IPS-15b (cell line): ENCODE results near the gene TMED4.

Experiments
- H3K27me3 ChIP-seq: one replicate; pipeline ENCODE4 v1.6.1; 2013; ENCODE audit warnings: low read length; ENCODE audit not compliant: control insufficient read depth, insufficient read depth
- H3K36me3 ChIP-seq: one replicate; pipeline ENCODE4 v1.6.1; 2013; ENCODE audit warnings: low read length; ENCODE audit not compliant: control insufficient read depth, insufficient read depth
- H3K4me1 ChIP-seq: one replicate; pipeline ENCODE4 v1.6.1; 2013; ENCODE audit warnings: mild to moderate bottlenecking, low read length; ENCODE audit not compliant: control insufficient read depth, insufficient read depth
- H3K4me3 ChIP-seq: one replicate; pipeline ENCODE4 v1.5.1; 2013; ENCODE audit warnings: low read depth, low read length
- H3K9ac ChIP-seq: one replicate; pipeline ENCODE4 v1.6.1; 2013; ENCODE audit warnings: low read depth, mild to moderate bottlenecking, low read length
- H3K9me3 ChIP-seq: one replicate; pipeline ENCODE4 v1.6.1; 2013; ENCODE audit warnings: mild to moderate bottlenecking, low read length; ENCODE audit not compliant: control insufficient read depth, insufficient read depth

Gene TMED4

DNA sequence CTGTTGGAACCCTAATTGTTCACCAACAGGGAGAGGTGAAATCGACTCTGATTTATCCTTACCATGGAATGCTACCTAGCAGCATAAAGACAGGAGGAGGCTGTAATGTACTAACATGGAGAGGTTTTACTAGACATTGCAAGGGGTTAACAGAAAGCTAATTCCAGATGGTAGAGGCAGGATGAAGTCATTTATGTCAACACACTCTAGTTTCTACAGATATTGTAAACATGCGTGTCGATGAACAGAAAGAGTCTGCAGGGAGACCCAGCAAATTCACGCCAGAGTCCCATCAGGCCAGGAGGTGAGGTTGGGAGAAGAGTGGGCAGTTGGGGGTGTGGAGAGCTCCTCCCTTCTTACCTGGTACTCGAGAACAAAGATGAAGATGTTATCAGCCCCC, 47.9 kb downstream of the TMED4 start:
- no peak overlapping the region for H3K4me3 ChIP-seq
- H3K36me3 ChIP-seq, result no peaks in the 10 kb centered on the region
- no peaks in the 10 kb centered on the region for H3K27me3 ChIP-seq
- no peaks in the 10 kb centered on the region for H3K4me1 ChIP-seq
- no peaks in the 10 kb centered on the region for H3K9me3 ChIP-seq
- H3K9ac ChIP-seq, result no peak overlapping the region

DNA sequence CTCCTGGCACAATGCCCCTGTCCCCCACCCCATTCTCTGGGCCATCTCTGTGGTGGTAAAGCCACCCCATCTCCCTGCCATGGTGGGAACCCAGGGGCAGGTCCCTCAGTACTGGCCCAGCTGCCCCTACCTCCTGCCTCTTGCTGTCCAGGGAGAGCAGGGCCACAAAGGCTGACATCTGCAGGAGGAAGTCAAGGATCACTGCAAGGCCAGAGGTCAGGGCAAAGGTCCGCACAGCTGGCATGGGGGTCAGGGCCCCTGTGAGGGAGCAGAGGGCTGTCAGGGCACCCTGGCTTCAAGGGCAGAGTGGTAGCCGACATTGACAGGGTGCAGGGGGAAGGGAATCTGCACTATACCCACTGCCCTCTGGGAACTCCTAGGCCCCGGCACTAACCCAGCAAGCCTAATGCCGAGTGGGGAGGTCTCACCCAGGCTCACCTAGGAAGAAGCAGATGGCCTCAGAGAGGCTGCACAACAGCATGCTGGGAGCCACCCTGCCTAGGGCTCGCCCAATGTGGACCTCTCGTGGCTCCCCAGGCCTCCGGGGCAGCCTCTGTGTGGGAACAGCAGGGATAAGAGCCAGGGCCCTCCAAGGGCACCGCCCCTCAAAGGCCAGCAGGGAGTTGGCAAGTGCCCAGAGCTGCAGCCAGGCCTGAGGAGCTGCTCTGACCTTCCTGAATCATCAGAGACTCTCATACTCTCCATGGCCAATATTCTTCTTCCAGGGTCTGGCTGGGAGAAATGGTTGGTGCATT, 48.6 kb downstream of the TMED4 start:
- Histone ChIP-seq H3K9ac (no peak overlapping the region), H3K4me1 (no peaks in the 10 kb centered on the region), H3K4me3 (no peak overlapping the region)

DNA sequence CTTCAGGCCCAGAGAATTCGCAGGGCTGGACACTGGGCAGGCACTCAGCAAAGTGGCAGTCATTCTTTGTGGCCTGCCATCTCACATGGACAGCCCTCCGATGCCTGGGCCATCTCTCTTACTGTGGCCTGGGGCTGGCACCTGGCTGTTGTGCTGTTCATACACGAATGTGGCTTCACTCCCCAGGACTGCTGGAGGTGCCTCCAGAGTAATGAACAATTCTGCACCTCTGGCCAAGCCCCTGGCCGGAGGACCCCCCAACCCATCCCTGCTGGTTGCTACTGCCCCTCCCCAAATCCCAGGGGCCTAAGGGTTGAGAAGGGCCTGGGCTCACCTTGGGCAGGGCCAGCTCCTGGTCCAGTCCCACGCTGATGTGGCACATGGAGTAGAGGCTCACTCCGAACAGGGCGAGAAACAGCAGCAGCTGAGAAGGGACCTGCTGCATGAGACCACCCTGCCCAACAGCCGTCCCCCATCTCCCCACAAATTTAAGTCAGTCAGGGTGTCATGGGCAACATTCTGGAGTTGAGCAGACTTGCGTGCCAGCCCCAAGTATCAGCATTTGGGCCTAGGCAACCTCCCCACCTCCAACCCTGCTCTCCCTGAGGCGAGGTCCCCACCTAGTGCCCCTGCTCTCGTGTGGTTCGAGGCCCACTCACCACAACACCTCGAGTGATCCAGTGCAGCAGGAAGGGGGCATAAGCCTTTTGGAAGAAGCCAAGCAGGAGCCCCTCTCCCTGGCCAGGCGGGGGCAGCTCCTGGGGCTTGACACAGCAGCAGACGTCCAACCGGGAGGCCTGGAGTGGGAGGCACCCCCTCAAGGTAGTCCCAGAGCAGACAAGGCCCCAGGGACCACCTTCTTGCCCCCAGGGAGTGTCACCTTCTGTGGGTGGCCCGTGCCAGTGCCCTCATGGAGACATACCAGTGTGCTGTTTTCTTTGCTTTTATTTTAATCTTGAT, 50.3 kb downstream of the TMED4 start:
- no peak overlapping the region for H3K9ac ChIP-seq

More for the DNA sequence above, 48.6 kb downstream of the TMED4 start:
- Histone ChIP-seq H3K9me3 (no peaks in the 10 kb centered on the region), H3K36me3 (no peaks in the 10 kb centered on the region), H3K27me3 (no peaks in the 10 kb centered on the region)

DNA sequence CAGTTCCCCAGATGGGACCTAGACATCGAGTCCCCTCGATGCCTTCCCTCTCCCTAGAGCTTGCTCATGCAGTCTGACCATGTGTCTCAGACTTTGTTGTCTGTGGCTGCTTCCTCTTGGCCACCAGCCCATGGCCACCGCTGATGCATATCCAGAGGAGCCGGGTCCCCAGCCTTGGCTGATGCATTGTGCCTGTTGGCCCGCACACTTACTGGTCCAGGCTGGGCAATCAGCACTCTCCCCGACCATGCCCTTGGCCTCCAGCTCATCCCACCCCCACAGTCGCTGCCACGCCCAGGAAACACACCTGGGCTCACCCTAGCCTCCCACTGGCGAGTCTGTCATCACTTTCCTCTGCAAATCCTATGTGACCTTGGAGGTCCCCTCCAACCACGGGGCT, 51.0 kb downstream of the TMED4 start:
- H3K36me3 ChIP-seq, result no peaks in the 10 kb centered on the region
- H3K4me1 ChIP-seq, result no peaks in the 10 kb centered on the region
- no peaks in the 10 kb centered on the region for H3K27me3 ChIP-seq
- no peak overlapping the region for H3K9ac ChIP-seq
- no peak overlapping the region for H3K4me3 ChIP-seq
- no peaks in the 10 kb centered on the region for H3K9me3 ChIP-seq

More for the DNA sequence above, 50.3 kb downstream of the TMED4 start:
- Histone ChIP-seq H3K4me1 (no peaks in the 10 kb centered on the region), H3K36me3 (no peaks in the 10 kb centered on the region), H3K9me3 (no peaks in the 10 kb centered on the region), H3K27me3 (no peaks in the 10 kb centered on the region), H3K4me3 (no peak overlapping the region)
